ENCODE data around the gene LSM2. TPM values are rescaled to one million over a fixed set of nuclear protein-coding genes. Genes with fewer than 3 reads are reported as not detected.

LSM2 gene
- polyA plus RNA-seq, 1 donor from 2014 or later: 68.5 TPM

DNA sequence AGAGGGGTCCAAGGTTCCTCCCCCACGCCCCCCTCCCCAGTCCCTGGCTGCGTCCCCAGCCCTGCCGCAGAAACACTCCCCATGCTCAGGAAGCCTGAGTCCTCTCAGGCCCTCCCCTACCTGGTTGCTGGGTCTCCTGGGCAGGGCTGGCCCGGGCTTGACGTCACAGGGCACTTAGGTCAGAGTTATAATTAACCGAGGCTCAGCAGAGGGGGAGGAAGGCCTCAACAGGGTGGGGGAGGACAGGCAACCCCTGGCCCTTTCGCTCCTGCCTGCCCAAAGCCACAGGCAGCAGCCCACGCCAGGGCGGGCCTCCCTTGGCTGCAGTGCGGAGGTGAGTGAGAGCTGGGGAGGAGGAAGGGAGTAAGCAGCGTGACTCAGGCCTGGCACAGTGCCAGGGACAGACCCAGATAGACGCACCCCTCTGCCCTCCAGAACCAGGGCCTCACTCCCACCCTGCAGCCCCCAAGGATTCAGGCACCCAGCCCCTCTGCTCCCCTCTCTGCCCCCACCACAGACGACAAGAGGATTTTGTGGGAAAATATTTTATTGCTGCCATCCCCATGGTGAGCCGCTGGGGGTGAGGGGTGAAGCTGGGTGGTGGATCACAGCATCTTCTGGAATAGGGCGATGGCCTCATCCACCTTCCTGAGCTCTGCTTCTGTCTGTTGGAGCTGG lies 29.6 kb downstream of the LSM2 start, which contains the start of gene VWA7:
VWA7 (minus strand) TSS at position 340 of the 678 bp plus-strand sequence. CDS start 549 bp downstream, outside the sequence.
- no peaks in the 10 kb centered on the region for H3K9me2 ChIP-seq (ENCODE audit: insufficient read depth, low read length)
- H3K79me2 ChIP-seq (replicated peaks; ENCODE audit: insufficient read depth, low read length): no peaks in the 10 kb centered on the region
- no peak within 1 kb of the TSS for H3K4me3 ChIP-seq (ENCODE audit: low read length)
- H3K27ac ChIP-seq (ENCODE audit: low read length): no peak within 1 kb of the TSS
- H3K36me3 ChIP-seq (ENCODE audit: insufficient read depth, low read length): peaks cover 5% of the 10 kb centered on the region
- H3K27me3 ChIP-seq (ENCODE audit: insufficient read depth, low read depth, low read length): no peaks in the 10 kb centered on the region
- no peaks in the 10 kb centered on the region for H4K20me1 ChIP-seq (ENCODE audit: insufficient read depth)
- no peak within 1 kb of the TSS for H2AFZ ChIP-seq (ENCODE audit: low read depth, low read length)
- H3F3A ChIP-seq (ENCODE audit: insufficient read depth, low read length, poor library complexity, severe bottlenecking): no peaks in the 10 kb centered on the region
- no peak for TF ChIP-seq SMC3 (conservative IDR thresholded peaks at IDR 0.05; ENCODE audit: poor library complexity)
- TF ChIP-seq, protein P1, sequence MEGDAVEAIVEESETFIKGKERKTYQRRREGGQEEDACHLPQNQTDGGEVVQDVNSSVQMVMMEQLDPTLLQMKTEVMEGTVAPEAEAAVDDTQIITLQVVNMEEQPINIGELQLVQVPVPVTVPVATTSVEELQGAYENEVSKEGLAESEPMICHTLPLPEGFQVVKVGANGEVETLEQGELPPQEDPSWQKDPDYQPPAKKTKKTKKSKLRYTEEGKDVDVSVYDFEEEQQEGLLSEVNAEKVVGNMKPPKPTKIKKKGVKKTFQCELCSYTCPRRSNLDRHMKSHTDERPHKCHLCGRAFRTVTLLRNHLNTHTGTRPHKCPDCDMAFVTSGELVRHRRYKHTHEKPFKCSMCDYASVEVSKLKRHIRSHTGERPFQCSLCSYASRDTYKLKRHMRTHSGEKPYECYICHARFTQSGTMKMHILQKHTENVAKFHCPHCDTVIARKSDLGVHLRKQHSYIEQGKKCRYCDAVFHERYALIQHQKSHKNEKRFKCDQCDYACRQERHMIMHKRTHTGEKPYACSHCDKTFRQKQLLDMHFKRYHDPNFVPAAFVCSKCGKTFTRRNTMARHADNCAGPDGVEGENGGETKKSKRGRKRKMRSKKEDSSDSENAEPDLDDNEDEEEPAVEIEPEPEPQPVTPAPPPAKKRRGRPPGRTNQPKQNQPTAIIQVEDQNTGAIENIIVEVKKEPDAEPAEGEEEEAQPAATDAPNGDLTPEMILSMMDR (IDR thresholded peaks at IDR 0.05; ENCODE audit: poor library complexity, severe bottlenecking): no peak
- no peak for TF ChIP-seq TAF1 (IDR thresholded peaks at IDR 0.05; ENCODE audit: low read depth)
- no peak for TF ChIP-seq MXI1 (conservative IDR thresholded peaks at IDR 0.05; ENCODE audit: poor library complexity, severe bottlenecking)
- no peak for TF ChIP-seq EP300 (conservative IDR thresholded peaks at IDR 0.05; ENCODE audit: poor library complexity, severe bottlenecking)
- TF ChIP-seq EZH2 (IDR thresholded peaks at IDR 0.05; ENCODE audit: borderline replicate concordance, insufficient read depth, low read length, poor library complexity, severe bottlenecking): no peak
- no peak for TF ChIP-seq POLR2AphosphoS5 (IDR thresholded peaks at IDR 0.05)
- TF ChIP-seq RAD21 (conservative IDR thresholded peaks at IDR 0.05): no peak
- TF ChIP-seq, protein P2, sequence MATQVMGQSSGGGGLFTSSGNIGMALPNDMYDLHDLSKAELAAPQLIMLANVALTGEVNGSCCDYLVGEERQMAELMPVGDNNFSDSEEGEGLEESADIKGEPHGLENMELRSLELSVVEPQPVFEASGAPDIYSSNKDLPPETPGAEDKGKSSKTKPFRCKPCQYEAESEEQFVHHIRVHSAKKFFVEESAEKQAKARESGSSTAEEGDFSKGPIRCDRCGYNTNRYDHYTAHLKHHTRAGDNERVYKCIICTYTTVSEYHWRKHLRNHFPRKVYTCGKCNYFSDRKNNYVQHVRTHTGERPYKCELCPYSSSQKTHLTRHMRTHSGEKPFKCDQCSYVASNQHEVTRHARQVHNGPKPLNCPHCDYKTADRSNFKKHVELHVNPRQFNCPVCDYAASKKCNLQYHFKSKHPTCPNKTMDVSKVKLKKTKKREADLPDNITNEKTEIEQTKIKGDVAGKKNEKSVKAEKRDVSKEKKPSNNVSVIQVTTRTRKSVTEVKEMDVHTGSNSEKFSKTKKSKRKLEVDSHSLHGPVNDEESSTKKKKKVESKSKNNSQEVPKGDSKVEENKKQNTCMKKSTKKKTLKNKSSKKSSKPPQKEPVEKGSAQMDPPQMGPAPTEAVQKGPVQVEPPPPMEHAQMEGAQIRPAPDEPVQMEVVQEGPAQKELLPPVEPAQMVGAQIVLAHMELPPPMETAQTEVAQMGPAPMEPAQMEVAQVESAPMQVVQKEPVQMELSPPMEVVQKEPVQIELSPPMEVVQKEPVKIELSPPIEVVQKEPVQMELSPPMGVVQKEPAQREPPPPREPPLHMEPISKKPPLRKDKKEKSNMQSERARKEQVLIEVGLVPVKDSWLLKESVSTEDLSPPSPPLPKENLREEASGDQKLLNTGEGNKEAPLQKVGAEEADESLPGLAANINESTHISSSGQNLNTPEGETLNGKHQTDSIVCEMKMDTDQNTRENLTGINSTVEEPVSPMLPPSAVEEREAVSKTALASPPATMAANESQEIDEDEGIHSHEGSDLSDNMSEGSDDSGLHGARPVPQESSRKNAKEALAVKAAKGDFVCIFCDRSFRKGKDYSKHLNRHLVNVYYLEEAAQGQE (IDR thresholded peaks at IDR 0.05; ENCODE audit: borderline replicate concordance): no peak
- no peak within 1 kb of the TSS for H3K9ac ChIP-seq (ENCODE audit: low read length)
- H3K4me2 ChIP-seq (ENCODE audit: low read length): no peak within 1 kb of the TSS
- no peaks in the 10 kb centered on the region for H3K9me3 ChIP-seq (ENCODE audit: low read length)

DNA sequence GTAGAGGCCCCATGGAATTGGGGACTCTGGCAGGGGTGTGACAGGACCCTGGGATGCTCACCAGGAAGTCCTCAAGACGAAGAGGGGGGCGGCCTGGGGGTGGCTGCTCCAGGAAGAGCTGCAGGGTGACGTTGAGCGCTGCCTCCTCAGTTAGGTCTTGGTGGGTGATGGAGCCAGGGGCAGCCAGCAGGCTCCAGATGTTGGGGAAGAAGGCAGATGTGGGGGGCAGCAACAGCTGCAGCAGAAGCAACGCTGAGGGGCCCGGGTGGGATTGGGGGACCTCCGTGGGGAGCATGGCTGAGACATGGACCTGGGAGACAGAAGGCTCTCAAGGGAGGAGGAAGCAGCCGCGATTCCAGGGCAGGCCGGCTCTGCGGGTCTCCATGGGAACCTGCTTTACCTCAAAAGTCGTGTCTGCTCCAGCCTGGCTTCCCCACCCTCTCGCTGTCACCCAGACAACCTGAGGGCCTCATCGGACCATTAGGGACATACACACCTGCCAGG lies 30.2 kb downstream of the LSM2 start:
- Histone ChIP-seq H2AFZ (ENCODE audit: low read depth, low read length) (no peak overlapping the region), H4K20me1 (ENCODE audit: insufficient read depth) (no peaks in the 10 kb centered on the region), H3K9me3 (ENCODE audit: low read length) (no peaks in the 10 kb centered on the region), H3K79me2 (replicated peaks; ENCODE audit: insufficient read depth, low read length) (no peaks in the 10 kb centered on the region), H3K9ac (ENCODE audit: low read length) (no peak overlapping the region), H3K9me2 (ENCODE audit: insufficient read depth, low read length) (no peaks in the 10 kb centered on the region), H3K36me3 (ENCODE audit: insufficient read depth, low read length) (peaks cover 5% of the 10 kb centered on the region), H3K27me3 (ENCODE audit: insufficient read depth, low read depth, low read length) (no peaks in the 10 kb centered on the region), H3K4me2 (ENCODE audit: low read length) (no peak overlapping the region), H3K4me3 (ENCODE audit: low read length) (no peak overlapping the region), H3K27ac (ENCODE audit: low read length) (no peak overlapping the region), H3F3A (ENCODE audit: insufficient read depth, low read length, poor library complexity, severe bottlenecking) (no peaks in the 10 kb centered on the region)
- TF ChIP-seq, protein P2 (IDR thresholded peaks at IDR 0.05; ENCODE audit: borderline replicate concordance): no peak
- TF ChIP-seq SMC3 (conservative IDR thresholded peaks at IDR 0.05; ENCODE audit: poor library complexity) (no peak), RAD21 (conservative IDR thresholded peaks at IDR 0.05) (no peak), TAF1 (IDR thresholded peaks at IDR 0.05; ENCODE audit: low read depth) (no peak), EP300 (conservative IDR thresholded peaks at IDR 0.05; ENCODE audit: poor library complexity, severe bottlenecking) (no peak), POLR2AphosphoS5 (IDR thresholded peaks at IDR 0.05) (no peak), MXI1 (conservative IDR thresholded peaks at IDR 0.05; ENCODE audit: poor library complexity, severe bottlenecking) (no peak), EZH2 (IDR thresholded peaks at IDR 0.05; ENCODE audit: borderline replicate concordance, insufficient read depth, low read length, poor library complexity, severe bottlenecking) (no peak)
- TF ChIP-seq, protein P1 (IDR thresholded peaks at IDR 0.05; ENCODE audit: poor library complexity, severe bottlenecking): no peak
